Testis (tissue), 3 donors: Measurements from ENCODE around the gene RERE. TPM values are rescaled to one million over a fixed set of nuclear protein-coding genes. Genes with fewer than 3 reads are reported as not detected.
A peak's percentile ranks its signal among the peaks of the same experiment; 100 is the strongest.

Experiments used
- DNase-seq: peaks from one replicate; pipeline ENCODE4 v3.0.0-alpha.2; 2019
- H3K27ac ChIP-seq, 2 donors: fragments of 200-600 bp; sonication (generic); one replicate each; pipeline ENCODE4 v1.5.1; 2019
- H3K27me3 ChIP-seq: fragments of 200-600 bp; sonication (generic); one replicate; pipeline ENCODE4 v1.5.1; 2019
- H3K36me3 ChIP-seq: fragments of 200-600 bp; sonication (generic); one replicate; pipeline ENCODE4 v1.5.1; 2017; ENCODE audit warnings: low read depth; ENCODE audit errors: missing control alignments
- H3K4me1 ChIP-seq: fragments of 200-600 bp; sonication (generic); one replicate; pipeline ENCODE4 v1.5.1; 2019
- H3K4me3 ChIP-seq, 2 donors: fragments of 200-600 bp; sonication (generic); one replicate each; pipeline ENCODE4 v1.5.1; 2017 to 2019
- H3K9me3 ChIP-seq: fragments of 200-600 bp; sonication (generic); one replicate; pipeline ENCODE4 v1.5.1; 2017
- CTCF ChIP-seq, 3 experiments: fragments of 450-650 bp in 2 of 3; fragments of 200-600 bp in 1 of 3; sonication (generic) in 1 of 3; IDR thresholded peaks; one replicate each; pipeline ENCODE4 v1.5.1; 2016 to 2019; ENCODE audit warnings: antibody characterized with exemption in 3 of 3, mild to moderate bottlenecking in 2 of 3, moderate library complexity in 1 of 3
- POLR2A ChIP-seq: fragments of 450-650 bp; IDR thresholded peaks from one replicate; pipeline ENCODE4 v1.6.1; 2017; ENCODE audit warnings: antibody characterized with exemption, mild to moderate bottlenecking, moderate library complexity
- WGBS, 2 donors: methylation state at CpG; one replicate each; pipeline ENCODE4 v1.1.5; 2018; 5-methylcytosine and 5-hydroxymethylcytosine counted together
- intact Hi-C: fragments of 100-400 bp; cut with DNase I; formaldehyde crosslinking; loops from one replicate; pipeline ENCODE4 v1.15.1; 2023; ENCODE audit warnings: low total_unique reads
- polyA plus RNA-seq: library from polyadenylated mRNA; stranded (reverse); fragments of 350-450 nt; fragmentation: Illumina TruSeq; extraction: RNeasy Lipid Tissue Mini Kit (QIAGEN cat#74804); gene quantifications from one replicate; pipeline ENCODE4 v1.2.3, GENCODE V29; 2014; ENCODE audit warnings: low read depth, low replicate concordance; ENCODE audit not compliant: insufficient read depth
- total RNA-seq, 2 donors: library from RNA; depleted of rRNA; stranded (reverse); fragments of >200 nt; gene quantifications; one replicate each; pipeline ENCODE4 v1.2.3, GENCODE V29; 2016

The RERE gene
- total and polyA plus RNA-seq, 3 donors from 2014 or later = 90.8 to 229 (median 203) TPM

GRCh38 chr1:8525216-8525557, 292.3 kb downstream of the RERE start:
- Histone ChIP-seq H3K27ac (peak overlapping the region; percentile 81 to 85), H3K36me3 (no peaks in the 10 kb centered on the region), H3K27me3 (no peaks in the 10 kb centered on the region), H3K4me3 (peak overlapping the region; percentile 43 to 50), H3K4me1 (peaks cover 22% of the 10 kb centered on the region), H3K9me3 (no peaks in the 10 kb centered on the region)
- TF ChIP-seq CTCF (IDR thresholded peaks at IDR 0.05) = no peak
- TF ChIP-seq POLR2A = no peak
- intact Hi-C loops = no loop called here
- peak; percentile 62 for DNase-seq
- WGBS, 2 donors = 26 to 46% methylated on average over 6 of the region's 6 CpGs

GRCh38 chr1:8524627-8525157, 292.7 kb downstream of the RERE start:
- TF ChIP-seq POLR2A = no peak
- no peak for TF ChIP-seq CTCF (IDR thresholded peaks at IDR 0.05)
- intact Hi-C loops = no loop called here
- no peak for DNase-seq
- peak overlapping the region; percentile 43 to 50 for H3K4me3 ChIP-seq
- H3K27ac ChIP-seq = peak overlapping the region; percentile 81 to 85
- H3K36me3 ChIP-seq = no peaks in the 10 kb centered on the region
- WGBS, 2 donors = 32 to 52% methylated on average over 2 of the region's 2 CpGs
- H3K9me3 ChIP-seq = no peaks in the 10 kb centered on the region
- no peaks in the 10 kb centered on the region for H3K27me3 ChIP-seq
- peaks cover 22% of the 10 kb centered on the region for H3K4me1 ChIP-seq

GRCh38 chr1:8523666-8524206, 293.7 kb downstream of the RERE start:
- Histone ChIP-seq H3K27ac (peak overlapping the region in 1 of 2 donors; percentile 28), H3K27me3 (no peaks in the 10 kb centered on the region), H3K9me3 (no peaks in the 10 kb centered on the region), H3K4me3 (no peak overlapping the region), H3K36me3 (no peaks in the 10 kb centered on the region), H3K4me1 (peaks cover 22% of the 10 kb centered on the region)
- DNase-seq = no peak
- TF ChIP-seq CTCF (IDR thresholded peaks at IDR 0.05) (no peak), POLR2A (no peak)
- 58 to 63% methylated on average over 5 of the region's 5 CpGs for WGBS, 2 donors
- intact Hi-C loops = no loop called here

GRCh38 chr1:8520483-8520966, 296.9 kb downstream of the RERE start:
- 83 to 84% methylated on average over 6 of the region's 6 CpGs for WGBS, 2 donors
- no peak for TF ChIP-seq POLR2A
- no peak for TF ChIP-seq CTCF (IDR thresholded peaks at IDR 0.05)
- Histone ChIP-seq H3K4me1 (peaks cover 30% of the 10 kb centered on the region), H3K27me3 (no peaks in the 10 kb centered on the region), H3K36me3 (no peaks in the 10 kb centered on the region), H3K4me3 (no peak overlapping the region), H3K9me3 (no peaks in the 10 kb centered on the region), H3K27ac (no peak overlapping the region)
- DNase-seq = no peak
- intact Hi-C loops = no loop called here

GRCh38 chr1:8519167-8519566, 298.3 kb downstream of the RERE start:
- WGBS, 2 donors = 94 to 96% methylated on average over 1 of the region's 1 CpG
- H3K27me3 ChIP-seq = no peaks in the 10 kb centered on the region
- no peaks in the 10 kb centered on the region for H3K36me3 ChIP-seq
- TF ChIP-seq POLR2A (no peak), CTCF (IDR thresholded peaks at IDR 0.05) (no peak)
- H3K9me3 ChIP-seq = no peaks in the 10 kb centered on the region
- peaks cover 28% of the 10 kb centered on the region for H3K4me1 ChIP-seq
- DNase-seq = no peak
- no peak overlapping the region for H3K27ac ChIP-seq
- no peak overlapping the region for H3K4me3 ChIP-seq
- intact Hi-C loops = no loop called here
